Cortex of kidney (tissue), 1 donor: ENCODE results near the gene PPP2R2D.
"Not testable (repeated sequence)": the region's sequence is repeated elsewhere in the genome, so short reads cannot be mapped to it uniquely, and the experiment has no call there.

ENCODE experiments used
- DNase-seq: peaks from one replicate; lab custom pipeline; 2025; lab: John Stamatoyannopoulos, UW

PPP2R2D gene

DNA sequence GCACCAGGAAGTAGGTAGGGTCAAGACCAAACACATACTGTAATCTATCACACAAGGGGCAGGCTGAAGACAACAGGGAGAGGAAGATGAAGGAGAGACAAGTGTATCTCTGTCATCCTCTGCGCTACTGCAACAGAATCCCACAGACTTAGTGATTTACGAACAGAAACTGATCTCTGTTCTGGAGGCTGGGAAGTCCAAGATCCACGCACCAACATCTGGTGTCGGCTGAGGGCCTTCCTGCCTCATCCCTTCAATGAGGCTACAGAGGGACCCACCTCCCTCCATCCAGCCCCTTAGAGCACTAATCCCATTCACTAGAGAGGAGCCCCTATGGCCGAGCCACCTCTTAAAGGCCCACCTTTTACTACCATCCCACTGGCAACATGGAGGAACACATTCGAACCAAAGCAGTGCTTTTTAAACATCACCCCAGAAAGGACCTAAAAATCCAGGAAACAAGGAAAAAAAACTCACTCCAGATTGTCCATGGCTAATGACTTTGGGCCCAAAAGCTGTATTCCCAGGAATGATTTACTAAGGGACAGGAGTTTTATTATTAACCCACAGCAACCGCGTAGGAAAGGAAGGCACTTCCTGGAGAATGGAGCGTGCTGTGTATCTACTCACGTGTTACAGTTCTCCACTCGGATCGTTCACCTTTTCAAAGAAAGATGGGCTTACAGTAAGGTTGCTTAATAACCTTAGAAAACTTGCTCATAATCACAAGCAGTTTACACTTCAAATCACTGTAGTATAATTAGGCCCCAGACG lies 76.7 kb downstream of the PPP2R2D start:
- no peak for DNase-seq

DNA sequence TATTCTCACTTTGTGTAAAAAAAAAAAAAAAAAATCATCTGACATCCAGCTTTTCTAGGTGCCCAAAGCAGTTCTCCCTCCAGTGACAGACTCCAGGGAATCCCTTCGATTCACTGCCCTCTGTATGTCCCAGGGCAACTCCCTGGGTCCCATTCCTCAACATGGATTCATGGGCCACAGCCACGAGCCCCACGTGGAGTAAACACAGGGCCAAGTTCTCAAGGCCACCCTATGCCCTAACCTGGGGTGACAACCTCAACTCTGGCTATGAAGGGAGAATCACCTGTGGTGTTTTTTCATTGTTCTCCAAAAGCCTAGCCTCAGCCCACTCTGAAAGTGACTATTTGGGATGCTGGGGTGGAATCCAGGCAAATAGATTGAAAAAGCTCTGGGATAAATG lies 77.6 kb downstream of the PPP2R2D start:
- no peak for DNase-seq

DNA sequence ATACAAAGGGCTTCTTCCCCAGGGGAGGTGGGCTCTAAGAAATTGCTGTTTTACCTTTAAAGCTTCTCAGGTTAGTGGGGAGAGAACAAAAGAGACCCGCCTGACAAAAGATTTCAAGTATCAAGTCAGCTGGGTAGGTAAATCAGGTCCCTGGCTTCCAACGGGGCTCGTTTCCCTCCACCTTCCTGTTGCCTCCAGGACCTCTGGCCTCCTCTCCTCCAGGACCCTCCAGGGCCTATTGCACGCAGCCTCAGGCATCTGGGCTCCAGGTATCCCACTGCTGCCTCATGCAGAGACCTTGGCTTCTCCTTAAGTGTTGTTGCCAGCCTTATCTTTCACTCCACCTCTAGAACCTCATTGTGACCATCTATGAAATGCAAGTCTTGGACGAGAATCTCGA lies 78.0 kb downstream of the PPP2R2D start:
- no peak for DNase-seq

DNA sequence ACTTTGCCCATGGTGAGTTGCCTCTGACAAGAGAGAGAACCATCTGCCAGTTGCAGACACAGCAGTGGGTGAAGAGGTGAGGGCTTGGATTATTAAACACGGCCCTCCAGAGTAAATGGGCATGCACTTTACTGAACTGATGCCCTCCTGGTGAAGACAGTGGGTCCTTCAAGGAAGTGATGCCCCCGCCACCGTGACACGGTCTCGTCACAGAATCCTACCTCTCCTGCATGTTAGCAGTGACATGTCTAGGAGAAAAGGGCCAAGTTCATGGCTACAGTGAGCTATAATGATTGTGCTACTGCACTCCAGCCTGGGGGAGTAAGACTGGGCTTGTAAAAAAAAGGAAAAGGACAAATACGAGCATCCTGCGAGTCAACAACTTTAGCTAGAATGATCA lies 78.5 kb downstream of the PPP2R2D start:
- DNase-seq: no peak

DNA sequence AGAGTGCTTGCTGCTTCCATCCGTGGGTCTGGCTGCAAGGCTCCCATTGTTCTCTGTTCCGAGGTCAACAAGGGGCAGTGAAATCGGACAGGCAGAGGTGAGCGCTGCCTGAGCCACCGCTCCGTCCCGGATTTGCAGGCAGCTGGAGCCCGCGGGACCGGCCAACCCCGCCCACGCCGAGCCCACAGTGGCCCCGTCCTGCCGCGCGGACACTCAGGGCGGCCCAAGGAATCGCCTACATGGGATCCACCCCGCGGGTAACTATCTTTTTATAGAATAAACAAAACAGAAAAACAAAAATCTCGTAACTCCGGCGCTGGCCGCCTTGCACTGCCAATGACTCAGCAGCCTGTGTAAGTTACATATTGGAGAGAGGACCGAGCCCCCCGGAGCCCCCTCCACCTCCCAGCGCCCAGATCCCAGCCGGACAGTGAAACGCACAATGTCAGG lies 79.0 kb downstream of the PPP2R2D start:
- no peak for DNase-seq

DNA sequence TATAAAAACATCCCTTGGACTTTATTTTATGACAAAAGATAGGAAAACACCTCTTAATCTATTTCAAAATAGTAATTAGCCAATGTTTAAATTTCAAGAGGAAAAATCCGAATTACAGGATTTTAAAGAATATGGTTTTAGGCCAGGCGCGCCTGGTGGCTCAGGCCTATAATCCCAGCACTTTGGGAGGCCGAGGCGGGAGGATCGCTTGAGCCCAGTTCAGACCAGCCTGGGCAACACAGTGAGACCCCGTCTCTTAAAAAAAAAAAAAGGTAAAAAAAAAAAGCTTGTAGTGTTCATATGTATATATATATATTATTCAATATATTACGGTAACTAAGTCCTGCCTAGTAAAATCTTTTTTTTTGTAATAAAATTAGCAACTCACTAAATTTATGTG lies 79.5 kb downstream of the PPP2R2D start:
- DNase-seq: no peak

DNA sequence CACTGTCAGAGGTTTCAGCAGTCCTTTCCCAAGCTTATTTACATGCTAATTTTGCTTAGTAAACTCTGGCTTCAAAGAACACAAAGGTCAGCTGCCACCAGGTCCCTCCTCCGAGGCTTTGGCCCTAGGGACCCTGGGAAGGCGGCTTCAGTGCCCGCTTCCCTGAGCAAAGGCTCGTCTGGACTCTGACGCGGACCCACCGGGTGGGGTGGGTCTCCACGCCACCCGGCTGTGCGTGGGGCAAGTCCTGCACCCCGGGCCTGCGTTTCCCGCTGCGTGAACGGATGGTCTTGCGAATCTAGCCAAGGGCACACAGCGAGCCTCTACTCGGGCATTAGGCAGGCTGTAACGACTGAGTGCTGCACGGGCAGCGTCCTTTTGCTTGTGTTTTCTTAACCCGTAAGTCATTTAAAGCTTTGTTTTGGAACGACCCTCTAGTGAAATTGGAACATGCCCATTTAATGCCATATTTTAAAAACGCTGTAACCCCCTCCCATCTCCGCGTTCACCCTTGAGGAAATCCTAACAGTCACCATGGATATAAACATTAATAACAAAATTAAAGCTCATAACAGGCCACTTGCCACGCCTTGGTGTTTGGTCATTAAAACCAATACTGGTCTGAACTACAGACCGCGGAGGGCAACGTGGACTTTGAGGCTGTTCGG lies 80.1 kb downstream of the PPP2R2D start:
- no peak for DNase-seq

DNA sequence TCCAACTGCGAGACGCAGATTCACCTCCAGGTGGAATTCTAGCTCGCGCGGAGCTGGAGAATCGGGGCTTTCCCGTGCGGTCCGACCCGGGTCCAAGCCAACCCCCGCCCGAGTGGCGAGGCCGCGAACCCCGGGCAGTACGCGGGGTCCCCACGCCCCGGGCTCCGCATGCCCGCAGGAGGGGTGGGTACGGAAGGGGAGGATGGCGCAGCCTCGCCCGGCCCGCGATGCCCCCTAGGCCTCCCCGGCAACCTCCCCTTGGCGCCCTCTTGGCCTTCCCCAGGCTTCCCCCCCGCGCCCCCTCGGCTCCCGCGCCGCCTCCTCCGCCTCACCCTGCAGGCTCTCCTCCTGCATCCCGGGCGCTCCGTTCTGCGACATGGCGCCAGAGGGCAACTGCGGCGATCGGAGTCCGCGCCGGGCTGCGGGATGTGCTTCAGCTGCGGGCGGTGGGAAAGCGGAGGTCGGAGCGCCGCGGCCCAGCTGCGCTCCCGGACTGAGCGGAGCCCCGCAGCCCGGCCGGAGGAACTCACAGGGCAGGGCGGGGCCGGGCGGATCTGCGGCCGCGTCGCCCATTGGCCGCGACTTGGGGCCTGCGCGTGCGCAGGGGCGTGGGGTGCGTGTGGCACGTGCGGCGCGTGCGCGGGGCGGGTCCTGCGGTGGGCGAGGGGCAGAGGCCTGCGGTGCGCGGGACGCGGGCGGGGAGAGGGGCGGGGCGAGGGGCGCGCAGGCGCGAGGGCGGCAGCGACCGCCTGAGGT lies 80.8 kb downstream of the PPP2R2D start, which contains the start of gene BNIP3:
BNIP3 (minus strand) TSS at position 495 of the 756 bp plus-strand sequence; CDS start at position 378, 117 bp downstream.
- DNase-seq: peak; percentile 53

DNA sequence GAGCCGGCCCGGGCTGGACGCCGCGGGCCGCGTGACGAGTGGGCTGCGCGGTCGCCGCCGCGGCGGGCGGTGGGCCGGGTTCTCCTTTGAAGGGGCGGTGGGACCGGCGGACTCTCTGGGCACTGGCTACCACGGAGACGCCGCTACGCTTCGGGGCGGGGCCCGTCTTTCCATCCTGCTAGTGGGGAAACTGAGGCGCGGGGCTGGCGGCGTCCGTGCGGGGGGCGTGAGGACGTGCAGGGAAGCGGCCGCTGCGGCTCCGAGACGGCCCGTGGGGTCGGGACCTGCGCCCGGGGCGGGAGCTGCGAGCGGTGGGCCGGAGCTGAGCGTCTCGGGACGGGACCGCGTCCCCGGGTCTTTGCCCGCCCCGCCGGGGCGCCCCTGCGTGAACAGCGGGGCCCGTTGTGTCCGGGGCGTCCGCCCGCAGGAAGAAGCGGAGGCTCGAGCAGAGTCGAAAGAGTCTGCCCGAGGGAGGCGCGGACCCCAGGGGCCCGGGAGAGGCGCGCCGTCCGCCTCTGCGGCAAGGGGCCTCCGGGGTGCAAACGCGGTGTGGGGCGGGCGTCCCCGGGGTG lies 81.5 kb downstream of the PPP2R2D start:
- no peak for DNase-seq

DNA sequence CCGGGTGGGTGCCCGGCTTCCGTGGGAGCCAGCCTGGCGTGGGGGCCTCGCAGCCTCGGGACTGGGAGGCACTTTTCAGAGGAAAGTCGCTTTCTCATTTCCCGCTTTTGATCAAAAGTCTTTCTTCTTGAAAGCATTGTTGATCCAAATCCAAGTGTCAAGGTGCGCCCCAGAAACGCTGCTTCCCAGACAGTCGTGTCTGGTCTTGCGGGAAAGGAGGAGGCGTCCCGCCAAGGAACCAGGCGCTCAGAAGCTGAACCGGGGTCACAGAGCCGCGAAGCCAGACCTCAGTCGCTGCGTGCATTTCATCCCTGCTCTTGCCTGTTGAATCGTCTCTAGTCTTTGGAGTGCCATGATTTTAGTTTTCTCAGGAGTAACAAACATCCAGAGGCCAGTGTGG lies 82.0 kb downstream of the PPP2R2D start:
- no peak for DNase-seq

DNA sequence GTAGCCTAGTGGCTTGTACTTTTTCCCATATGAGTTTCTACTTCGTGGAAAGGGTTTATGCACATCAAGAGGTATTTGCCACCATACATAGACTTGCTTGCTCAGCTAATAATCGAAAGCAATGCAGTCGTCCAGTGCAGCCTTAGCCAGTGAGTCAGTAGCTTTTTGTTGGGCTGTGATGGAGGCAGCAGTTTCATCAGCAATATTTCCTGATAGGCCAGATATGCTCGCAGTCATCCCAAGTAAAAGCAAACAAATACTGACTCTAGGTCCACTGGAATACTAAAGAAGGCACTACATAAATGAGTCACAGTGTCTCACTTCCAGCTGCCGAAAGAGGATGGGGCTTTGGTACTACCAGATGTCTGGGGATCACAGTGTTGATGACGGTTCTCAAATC lies 83.0 kb downstream of the PPP2R2D start:
- DNase-seq: no peak

DNA sequence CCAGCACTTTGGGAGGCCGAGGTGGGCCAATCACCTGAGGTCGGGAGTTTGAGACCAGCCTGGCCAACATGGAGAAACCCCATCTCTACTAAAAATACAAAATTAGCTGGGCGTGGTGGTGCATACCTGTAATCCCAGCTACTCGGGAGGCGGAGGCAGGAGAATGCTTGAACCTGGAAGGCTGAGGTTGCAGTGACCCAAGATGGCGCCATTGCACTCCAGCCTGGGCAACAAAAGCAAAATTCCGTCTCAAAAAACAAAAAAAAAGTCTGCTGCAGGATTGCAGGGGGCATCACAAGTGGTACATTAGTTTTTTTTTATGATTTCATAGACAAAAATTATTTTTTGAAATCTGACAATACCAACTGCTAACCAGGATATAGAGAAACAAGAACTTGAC lies 86.0 kb downstream of the PPP2R2D start:
- not testable (repeated sequence) for DNase-seq

DNA sequence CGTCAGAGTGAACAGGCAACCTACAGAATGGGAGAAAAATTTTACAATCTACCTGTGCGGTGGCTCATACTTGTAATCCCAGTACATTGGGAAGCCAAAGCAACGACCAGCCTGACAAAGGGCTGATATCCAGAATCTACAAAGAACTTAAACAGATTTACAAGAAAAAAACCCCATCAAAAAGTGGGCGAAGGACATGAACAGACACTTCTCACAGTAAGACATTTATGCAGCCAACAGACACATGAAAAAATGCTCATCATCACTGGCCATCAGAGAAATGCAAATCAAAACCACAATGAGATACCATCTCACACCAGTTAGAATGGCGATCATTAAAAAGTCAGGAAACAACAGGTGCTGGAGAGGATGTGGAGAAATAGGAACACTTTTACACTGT lies 86.5 kb downstream of the PPP2R2D start:
- not testable (repeated sequence) for DNase-seq

DNA sequence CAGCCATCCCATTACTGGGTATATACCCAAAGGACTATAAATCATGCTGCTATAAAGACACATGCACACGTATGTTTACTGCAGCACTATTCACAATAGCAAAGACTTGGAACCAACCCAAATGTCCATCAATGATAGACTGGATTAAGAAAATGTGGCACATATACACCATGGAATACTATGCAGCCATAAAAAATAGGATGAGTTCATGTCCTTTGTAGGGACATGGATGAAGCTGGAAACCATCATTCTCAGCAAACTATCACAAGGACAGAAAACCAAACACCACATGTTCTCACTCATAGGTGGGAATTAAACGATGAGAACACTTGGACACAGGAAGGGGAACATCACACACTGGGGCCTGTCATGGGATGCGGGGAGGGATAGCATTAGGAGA lies 87.0 kb downstream of the PPP2R2D start:
- not testable (repeated sequence) for DNase-seq

DNA sequence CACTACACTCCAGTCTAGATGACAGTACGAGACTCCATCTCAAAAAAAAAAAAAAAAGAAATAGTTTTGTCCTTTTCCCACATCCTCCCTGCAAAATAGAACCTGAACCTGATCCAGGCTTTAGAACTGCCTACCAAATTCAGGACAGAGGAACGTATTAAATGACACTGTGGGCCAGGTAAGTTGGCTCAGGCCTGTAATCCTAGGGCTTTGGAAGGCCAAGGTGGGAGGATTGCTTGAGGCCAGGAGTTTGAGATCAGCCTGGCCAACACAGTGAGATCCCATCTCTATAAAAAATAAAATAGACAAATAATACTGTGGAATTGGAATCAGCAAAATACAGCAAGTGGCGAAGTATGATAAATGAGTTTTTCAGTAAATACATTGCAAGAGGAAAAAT lies 90.9 kb downstream of the PPP2R2D start:
- no peak for DNase-seq

DNA sequence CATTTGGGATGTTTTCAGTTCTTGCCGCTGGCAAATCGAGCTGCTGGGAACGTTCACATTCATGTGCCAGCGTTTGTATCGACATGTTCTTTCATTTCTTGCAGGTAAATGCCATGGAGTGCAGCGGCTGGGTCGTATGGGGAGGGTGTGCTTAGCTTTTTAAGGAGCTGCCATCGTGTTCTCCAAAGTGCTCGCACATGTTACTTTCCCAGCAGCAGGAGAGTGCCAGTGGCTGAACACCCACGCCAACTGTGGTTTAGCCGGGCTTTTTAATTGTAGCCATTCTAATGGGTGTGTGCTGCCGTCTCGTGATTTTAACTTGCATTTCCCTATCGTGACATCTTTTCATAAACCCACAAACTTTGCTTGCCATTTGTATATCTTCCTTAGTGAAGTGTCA lies 92.5 kb downstream of the PPP2R2D start:
- DNase-seq: no peak

DNA sequence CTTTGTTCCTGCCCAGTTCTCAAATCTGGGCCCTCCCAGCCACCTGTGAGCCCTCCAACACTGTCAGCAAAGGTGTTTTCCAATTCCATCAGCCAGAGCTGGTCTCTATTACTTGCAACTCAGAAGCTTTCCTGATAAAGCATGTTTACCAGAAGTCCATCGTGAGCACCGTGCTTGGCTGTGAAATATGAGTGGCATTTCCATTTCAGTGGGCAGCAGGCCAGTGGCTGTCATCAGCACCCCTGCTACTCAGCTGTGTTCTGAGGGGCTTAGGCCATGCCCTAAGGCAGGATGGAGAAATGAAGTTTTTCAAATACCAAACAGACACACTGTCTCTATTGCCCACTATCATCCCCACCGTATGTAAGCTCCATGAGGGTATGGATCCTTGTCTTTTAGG lies 93.6 kb downstream of the PPP2R2D start:
- no peak for DNase-seq

DNA sequence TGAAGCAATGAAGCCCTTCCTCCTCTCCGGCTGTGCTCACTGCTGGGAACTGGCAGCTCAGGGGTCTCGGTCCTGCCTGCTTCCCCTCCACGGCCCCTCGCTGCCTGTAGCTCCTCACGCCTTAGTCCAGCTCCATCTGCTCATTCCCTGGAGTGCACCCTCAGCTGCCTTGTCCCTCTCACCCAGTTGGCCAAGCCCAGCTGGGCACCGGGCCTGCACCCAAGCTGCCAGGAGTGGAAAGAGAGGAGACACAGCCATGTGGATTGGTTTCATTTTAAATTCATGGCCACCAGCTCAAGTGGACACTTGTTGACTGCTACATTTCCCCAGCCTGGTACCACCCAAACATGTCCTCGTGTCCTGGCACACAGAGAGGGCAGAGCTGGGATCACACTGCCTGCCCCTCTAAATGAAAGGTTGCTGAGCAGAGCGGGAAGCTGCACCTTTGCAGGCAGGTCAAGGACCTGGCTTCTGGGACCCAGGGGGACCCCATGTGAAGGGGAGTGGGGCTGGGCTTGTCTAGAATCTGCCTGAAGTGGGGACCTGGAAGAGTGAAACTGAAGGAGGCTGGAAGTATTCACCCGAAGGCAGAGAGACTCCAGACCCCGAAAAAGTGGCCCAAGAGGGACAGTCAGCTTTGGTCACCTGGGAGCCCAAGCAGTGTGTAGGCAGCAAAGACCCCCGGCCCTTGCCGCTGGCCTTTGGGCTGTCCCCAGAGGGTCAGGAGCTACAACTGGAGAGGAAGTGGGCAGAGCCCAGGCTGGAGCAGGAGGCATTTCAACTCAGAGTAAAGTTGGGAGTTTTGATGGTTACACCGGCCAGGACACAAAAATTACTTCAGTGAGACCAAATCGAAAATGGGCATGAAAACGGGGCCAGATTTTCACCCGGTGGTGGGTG lies 95.9 kb downstream of the PPP2R2D start:
- no peak for DNase-seq

DNA sequence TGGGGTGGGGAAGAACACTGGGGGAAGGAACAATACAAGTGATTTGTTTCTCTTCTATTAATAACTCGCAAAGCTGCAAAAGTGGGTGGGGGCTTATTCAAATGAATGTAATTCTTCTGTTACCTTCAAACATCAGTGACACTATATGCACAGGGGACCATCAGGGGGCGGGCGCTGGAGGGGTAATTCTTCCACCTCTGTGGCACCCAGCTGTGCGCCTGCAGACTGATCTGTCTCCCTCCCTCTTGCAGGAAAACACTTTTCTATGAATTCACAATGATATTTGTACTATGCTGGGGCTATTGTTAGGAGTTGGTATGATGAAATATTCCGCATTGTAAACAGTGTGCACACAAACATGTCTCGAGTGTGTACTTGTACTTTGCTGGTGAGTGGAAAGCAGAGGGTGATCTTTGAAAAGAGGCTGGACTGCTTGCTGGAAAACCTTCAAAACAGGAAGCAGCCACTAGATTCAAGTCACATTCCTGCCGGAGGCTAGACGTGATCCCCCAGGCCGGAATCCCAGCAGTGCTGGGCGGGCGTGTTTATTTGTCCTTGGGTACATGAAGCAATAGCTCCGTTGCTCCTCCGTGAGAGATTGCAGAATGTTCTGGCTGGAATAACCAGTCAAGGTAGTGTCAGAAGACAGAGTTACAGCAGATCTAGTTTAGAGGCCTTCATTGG lies 96.7 kb downstream of the PPP2R2D start:
- no peak for DNase-seq

DNA sequence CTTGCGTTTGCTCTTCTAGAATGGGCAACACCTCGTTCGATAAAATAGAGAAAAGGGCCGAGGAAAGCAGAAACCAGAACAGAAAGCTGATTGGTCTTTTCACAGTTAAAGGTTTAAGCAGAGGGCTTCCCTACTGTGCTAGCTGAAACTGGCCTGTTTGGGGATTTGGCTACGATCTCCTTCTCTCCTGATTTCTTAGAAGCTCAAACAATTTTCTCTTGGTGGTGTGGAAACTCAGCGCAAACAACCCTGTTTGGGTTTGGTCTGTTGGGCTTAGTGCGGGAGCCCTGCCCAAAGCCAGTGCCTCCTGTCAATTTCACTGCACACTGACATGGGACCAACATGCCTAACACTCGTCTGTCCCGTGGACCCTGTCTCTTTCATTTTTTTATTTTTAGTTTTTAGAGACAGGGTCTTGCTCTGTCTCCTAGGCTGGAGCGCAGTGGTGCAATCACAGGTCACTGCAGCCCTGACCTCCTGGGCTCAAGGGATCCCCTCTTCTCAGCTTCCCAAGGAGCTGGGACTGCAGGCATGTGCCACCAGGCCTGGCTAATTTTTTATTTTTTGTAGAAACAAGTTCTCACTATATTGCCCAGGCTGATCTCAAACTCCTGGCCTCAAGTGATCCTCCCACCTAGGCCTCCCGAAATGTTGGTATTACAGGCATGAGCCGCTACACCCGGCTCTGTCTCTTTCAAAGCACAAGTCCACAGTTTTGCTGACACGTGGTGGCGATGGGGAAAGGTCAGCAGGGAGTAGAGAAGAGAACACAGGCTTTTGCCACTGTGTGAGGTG lies 97.4 kb downstream of the PPP2R2D start:
- no peak for DNase-seq
